ENCODE data around the gene PLCD1. TPM values are rescaled to one million over a fixed set of nuclear protein-coding genes. Genes with fewer than 3 reads are reported as not detected.
"Not testable (repeated sequence)": the region's sequence is repeated elsewhere in the genome, so short reads cannot be mapped to it uniquely, and the experiment has no call there.

PLCD1 gene
- total RNA-seq: 10 to 100 TPM in 2 of 6 donors, 1 to 10 TPM in 4; 7.5 to 15.6 (median 8.9) TPM
- 10 to 100 TPM; 14.3 to 14.6 TPM for polyA plus RNA-seq

DNA sequence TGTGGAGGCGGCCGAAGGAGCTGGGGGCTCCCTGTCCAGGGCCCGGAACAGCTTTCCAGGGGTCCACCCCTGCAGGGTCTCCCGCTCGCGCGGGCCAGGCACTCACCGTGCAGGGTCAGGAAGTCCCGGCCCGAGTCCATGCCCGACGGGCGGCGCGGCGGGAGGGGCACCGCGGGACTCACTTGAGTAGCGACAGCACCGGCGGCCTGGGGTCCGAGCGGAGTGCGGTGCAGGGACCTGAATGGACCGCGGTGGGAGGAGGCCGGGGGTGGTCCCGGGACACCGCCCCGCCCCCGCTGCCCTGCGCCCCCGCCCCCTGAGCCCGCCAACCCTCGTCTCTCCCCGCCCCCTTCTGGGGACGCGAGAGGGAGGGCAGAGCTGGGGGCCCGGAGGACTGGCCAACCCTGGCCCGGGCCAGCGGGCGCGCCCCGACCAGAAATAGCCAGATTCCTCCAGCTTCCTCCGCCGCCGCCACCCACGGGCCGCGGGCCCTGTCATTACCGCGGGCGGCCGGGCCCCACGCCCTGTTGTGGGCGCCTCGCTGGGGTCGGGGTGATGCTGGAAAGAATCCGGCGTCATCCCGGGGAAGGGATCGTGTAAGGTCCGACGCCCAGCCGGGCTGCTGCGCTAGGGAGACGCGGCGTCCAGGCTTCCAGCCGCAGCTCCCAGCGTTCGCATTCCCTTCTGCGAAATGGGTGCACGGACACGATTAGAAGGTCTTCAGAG lies at the start of gene PLCD1:
TSS of gene PLCD1 (minus strand) at position 243 of the 726 bp plus-strand sequence. CDS start at position 140, 103 bp downstream.
- no peaks in the 10 kb centered on the region for H3K27me3 ChIP-seq
- intact Hi-C loops (cut with DNase I): no loop called here

DNA sequence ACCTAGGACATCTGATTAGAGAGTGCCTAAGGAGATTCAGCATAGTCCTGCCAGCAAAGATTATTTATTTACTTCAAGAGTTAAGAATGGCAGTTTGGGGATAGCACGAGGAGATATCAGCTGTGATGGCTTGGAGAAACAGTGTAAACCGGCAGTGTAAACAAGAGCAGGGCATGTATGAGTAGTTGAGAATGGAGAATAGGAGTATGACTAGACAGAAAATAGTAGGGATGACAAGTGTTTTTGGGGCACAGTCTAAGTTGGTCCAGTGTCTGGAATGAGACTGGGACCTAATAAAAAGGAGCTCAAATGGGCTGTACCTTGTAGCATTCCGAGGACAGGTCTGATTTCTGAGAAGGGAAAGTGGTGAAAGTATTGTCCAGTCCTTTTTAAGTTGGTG lies 47.6 kb upstream of the PLCD1 start:
- intact Hi-C loops (cut with DNase I); H3K36me3 ChIP-seq; H3K27ac ChIP-seq; H3K4me3 ChIP-seq; FAIRE-seq; H3K4me1 ChIP-seq; ATAC-seq; DNase-seq; H3K27me3 ChIP-seq; H3K9me3 ChIP-seq: not testable (repeated sequence)
- 42 to 79% methylated on average over 1 to 2 of the region's 3 CpGs for WGBS, 2 donors

More for the DNA sequence above, at the start of gene PLCD1:
- no peaks in the 10 kb centered on the region for H3K36me3 ChIP-seq
- peak within 1 kb of the TSS; percentile 9 to 63 (median 40) for H3K27ac ChIP-seq
- WGBS, 2 donors: 2 to 3% methylated on average over 55 to 75 of the region's 75 CpGs
- peak within 1 kb of the TSS; percentile 17 to 55 (median 38) for H3K4me3 ChIP-seq
- H3K9me3 ChIP-seq: no peaks in the 10 kb centered on the region
- FAIRE-seq (no peak), ATAC-seq (peak; percentile 6 to 43 (median 18)), DNase-seq (peak; percentile 55 to 86 (median 72))
- TF ChIP-seq, protein P1, sequence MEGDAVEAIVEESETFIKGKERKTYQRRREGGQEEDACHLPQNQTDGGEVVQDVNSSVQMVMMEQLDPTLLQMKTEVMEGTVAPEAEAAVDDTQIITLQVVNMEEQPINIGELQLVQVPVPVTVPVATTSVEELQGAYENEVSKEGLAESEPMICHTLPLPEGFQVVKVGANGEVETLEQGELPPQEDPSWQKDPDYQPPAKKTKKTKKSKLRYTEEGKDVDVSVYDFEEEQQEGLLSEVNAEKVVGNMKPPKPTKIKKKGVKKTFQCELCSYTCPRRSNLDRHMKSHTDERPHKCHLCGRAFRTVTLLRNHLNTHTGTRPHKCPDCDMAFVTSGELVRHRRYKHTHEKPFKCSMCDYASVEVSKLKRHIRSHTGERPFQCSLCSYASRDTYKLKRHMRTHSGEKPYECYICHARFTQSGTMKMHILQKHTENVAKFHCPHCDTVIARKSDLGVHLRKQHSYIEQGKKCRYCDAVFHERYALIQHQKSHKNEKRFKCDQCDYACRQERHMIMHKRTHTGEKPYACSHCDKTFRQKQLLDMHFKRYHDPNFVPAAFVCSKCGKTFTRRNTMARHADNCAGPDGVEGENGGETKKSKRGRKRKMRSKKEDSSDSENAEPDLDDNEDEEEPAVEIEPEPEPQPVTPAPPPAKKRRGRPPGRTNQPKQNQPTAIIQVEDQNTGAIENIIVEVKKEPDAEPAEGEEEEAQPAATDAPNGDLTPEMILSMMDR (IDR thresholded peaks at IDR 0.05): no peak
- peaks cover 0 to 8% (median 6%) of the 10 kb centered on the region in 3 donors for H3K4me1 ChIP-seq

DNA sequence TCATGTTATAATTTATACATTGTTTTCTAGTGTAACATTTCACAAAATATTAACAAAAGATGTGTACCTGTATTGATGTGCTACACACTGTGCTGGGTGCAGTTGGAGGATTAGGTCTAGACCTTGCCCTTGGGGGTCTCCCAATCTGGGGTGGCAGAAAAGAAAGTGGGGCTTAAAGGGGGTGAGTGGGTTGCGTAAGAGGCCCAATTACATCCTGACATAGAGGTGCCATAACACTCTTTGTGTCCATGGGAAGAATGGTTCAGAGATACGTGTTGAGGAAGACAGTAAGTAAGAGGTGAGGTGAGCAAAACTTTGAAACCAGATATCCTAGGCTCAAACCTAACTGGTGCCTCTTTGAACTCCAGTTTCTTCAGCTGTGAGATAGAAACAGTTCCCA lies 40.6 kb upstream of the PLCD1 start:
- Histone ChIP-seq H3K36me3 (no peaks in the 10 kb centered on the region), H3K4me1 (no peaks in the 10 kb centered on the region), H3K27me3 (no peaks in the 10 kb centered on the region), H3K9me3 (no peaks in the 10 kb centered on the region), H3K27ac (no peak overlapping the region), H3K4me3 (no peak overlapping the region)
- ATAC-seq (no peak), FAIRE-seq (no peak), DNase-seq (no peak)
- TF ChIP-seq, protein P1 (IDR thresholded peaks at IDR 0.05): no peak
- 53 to 86% methylated on average over 2 of the region's 2 CpGs for WGBS, 2 donors
- intact Hi-C loops (cut with DNase I): no loop called here

DNA sequence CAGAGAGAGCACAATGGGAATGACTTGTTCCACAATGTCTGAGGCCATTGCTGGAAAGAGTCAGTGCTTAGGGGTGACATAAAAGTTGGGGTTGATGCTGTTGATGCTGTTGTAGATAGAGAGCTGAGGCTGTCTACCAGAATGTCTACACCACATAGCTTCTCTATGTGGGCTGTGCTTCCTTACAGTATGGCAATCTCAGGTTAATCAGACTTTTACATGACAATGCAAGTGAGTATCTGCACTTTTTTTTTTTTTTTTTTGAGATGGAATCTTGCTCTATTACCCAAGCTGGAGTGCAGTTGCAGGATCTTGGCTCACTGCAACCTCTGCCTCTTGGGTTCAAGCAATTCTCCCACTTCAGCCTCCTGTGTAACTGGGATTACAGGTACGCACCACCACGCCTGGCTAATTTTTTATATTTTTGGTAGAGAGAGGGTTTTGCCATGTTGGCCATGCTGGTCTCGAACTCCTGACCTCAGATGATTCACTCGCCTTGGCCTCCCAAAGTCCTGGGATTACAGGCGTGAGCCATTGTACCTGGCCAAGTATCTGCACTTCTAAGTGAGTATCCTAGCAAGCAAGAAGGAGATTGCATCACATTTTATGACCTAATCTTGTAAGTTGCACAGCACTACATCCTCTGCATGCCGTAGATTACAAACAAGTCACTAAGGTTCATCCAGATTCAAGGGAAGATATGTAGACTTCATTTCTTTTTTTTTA lies 38.2 kb upstream of the PLCD1 start:
- H3K9me3 ChIP-seq: no peaks in the 10 kb centered on the region
- 83 to 92% methylated on average over 6 of the region's 6 CpGs for WGBS, 2 donors
- TF ChIP-seq, protein P1 (IDR thresholded peaks at IDR 0.05): no peak
- H3K27ac ChIP-seq: no peak overlapping the region
- FAIRE-seq: no peak
- H3K27me3 ChIP-seq: no peaks in the 10 kb centered on the region
- ATAC-seq: no peak
- no peaks in the 10 kb centered on the region for H3K4me1 ChIP-seq
- no peak for DNase-seq
- intact Hi-C loops (cut with DNase I): no loop called here
- no peaks in the 10 kb centered on the region for H3K36me3 ChIP-seq
- H3K4me3 ChIP-seq: no peak overlapping the region

DNA sequence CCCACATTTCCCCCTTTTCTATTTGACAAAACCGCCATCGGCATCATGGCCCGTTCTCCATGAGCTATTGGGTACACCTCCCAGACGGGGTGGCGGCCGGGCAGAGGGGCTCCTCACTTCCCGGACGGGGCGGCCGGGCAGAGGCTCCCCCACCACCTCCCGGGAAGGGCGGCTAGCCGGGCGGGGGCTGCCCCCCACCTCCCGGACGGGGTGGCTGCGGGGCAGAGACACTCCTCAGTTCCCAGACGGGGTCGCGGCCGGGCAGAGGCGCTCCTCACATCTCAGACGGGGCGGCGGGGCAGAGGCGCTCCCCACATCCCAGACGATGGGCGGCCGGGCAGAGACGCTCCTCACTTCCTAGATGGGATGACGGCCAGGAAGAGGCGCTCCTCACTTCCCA lies 35.0 kb upstream of the PLCD1 start:
- WGBS, 2 donors: 94 to 96% methylated on average over 22 to 29 of the region's 32 CpGs
- ATAC-seq: not testable (repeated sequence)

More for the DNA sequence above, 35.0 kb upstream of the PLCD1 start:
- H3K4me1 ChIP-seq; DNase-seq; H3K9me3 ChIP-seq; FAIRE-seq; H3K36me3 ChIP-seq; intact Hi-C loops (cut with DNase I); H3K27me3 ChIP-seq; H3K4me3 ChIP-seq; H3K27ac ChIP-seq: not testable (repeated sequence)
